ENCODE measurements around the gene XPO5. TPM values are rescaled to one million over a fixed set of nuclear protein-coding genes. Genes with fewer than 3 reads are reported as not detected.
"Not testable (repeated sequence)": the region's sequence is repeated elsewhere in the genome, so short reads cannot be mapped to it uniquely, and the experiment has no call there.

XPO5 gene
- total RNA-seq, 1 experiment from 2014 or later: 86.4 TPM

GRCh38 chr6:43540507-43540906, 35.3 kb downstream of the XPO5 start:
- ATAC-seq (no peak), DNase-seq (ENCODE audit: low read depth, low spot score) (no peak)
- ChIA-PET CTCF (no interaction called here), POLR2A (no interaction called here)
- TF ChIP-seq POLR2AphosphoS5 (IDR thresholded peaks at IDR 0.05; ENCODE audit: low read depth, low read length) (no peak), CTCF (IDR thresholded peaks at IDR 0.05) (no peak), SIN3A (IDR thresholded peaks at IDR 0.05; ENCODE audit: borderline replicate concordance, insufficient read depth, low read depth, low read length) (no peak), REST (IDR thresholded peaks at IDR 0.05; ENCODE audit: insufficient read depth in 1 of 2, low read depth in 2 of 2, low read length in 1 of 2) (no peak), TCF7L2 (IDR thresholded peaks at IDR 0.05; ENCODE audit: low read depth, low read length) (no peak)
- peaks cover 18% of the 10 kb centered on the region for H3K36me3 ChIP-seq (ENCODE audit: control insufficient read depth, insufficient read depth, low read length)
- H3K27me3 ChIP-seq (ENCODE audit: control insufficient read depth, insufficient read depth, low read length): no peaks in the 10 kb centered on the region
- no peaks in the 10 kb centered on the region for H3K4me1 ChIP-seq (ENCODE audit: control insufficient read depth, insufficient read depth, low read length)
- no TSS peak for BruUV-seq (replicated peaks)
- intact Hi-C loops (cut with micrococcal nuclease; ENCODE audit: unreplicated experiment) (no loop called here), in situ Hi-C loops (cut with HindIII; ENCODE audit: low pct_unique_long_range_greater_than_20kb, low sequenced_read_pairs) (no loop called here)
- no peaks in the 10 kb centered on the region for H3K9me3 ChIP-seq (ENCODE audit: control insufficient read depth, insufficient read depth, low read depth, low read length)
- H3K4me3 ChIP-seq (ENCODE audit: low read depth in 2 of 2, low read length in 2 of 2): no peak overlapping the region
- no peak overlapping the region for H3K27ac ChIP-seq (ENCODE audit: low read length)

- peaks cover 17% of the 10 kb centered on the region for H3K36me3 ChIP-seq (ENCODE audit: control insufficient read depth, insufficient read depth, low read length)
- in situ Hi-C loops (cut with HindIII; ENCODE audit: low pct_unique_long_range_greater_than_20kb, low sequenced_read_pairs); ATAC-seq; BruUV-seq (replicated peaks); H3K9me3 ChIP-seq (ENCODE audit: control insufficient read depth, insufficient read depth, low read depth, low read length); intact Hi-C loops (cut with micrococcal nuclease; ENCODE audit: unreplicated experiment); H3K4me1 ChIP-seq (ENCODE audit: control insufficient read depth, insufficient read depth, low read length); CTCF ChIA-PET; H3K27me3 ChIP-seq (ENCODE audit: control insufficient read depth, insufficient read depth, low read length); H3K4me3 ChIP-seq (ENCODE audit: low read depth in 2 of 2, low read length in 2 of 2); H3K27ac ChIP-seq (ENCODE audit: low read length); DNase-seq (ENCODE audit: low read depth, low spot score): not testable (repeated sequence)
- POLR2A ChIA-PET: interaction anchor here (0.6 kb wide), 1 partner anchor 25 kb away, joined by 3 read pairs; no protein-coding TSS in a partner anchor
These were observed 36.4 kb downstream of the XPO5 start for GRCh38 chr6:43539409-43539808.

- in situ Hi-C loops (cut with HindIII; ENCODE audit: low pct_unique_long_range_greater_than_20kb, low sequenced_read_pairs); H3K4me1 ChIP-seq (ENCODE audit: control insufficient read depth, insufficient read depth, low read length); H3K9me3 ChIP-seq (ENCODE audit: control insufficient read depth, insufficient read depth, low read depth, low read length); DNase-seq (ENCODE audit: low read depth, low spot score); H3K27me3 ChIP-seq (ENCODE audit: control insufficient read depth, insufficient read depth, low read length); intact Hi-C loops (cut with micrococcal nuclease; ENCODE audit: unreplicated experiment); POLR2A ChIA-PET; BruUV-seq (replicated peaks); H3K4me3 ChIP-seq (ENCODE audit: low read depth in 2 of 2, low read length in 2 of 2); ATAC-seq; H3K27ac ChIP-seq (ENCODE audit: low read length): not testable (repeated sequence)
- CTCF ChIA-PET: interaction anchor here (0.7 kb wide), 1 partner anchor 53 kb away, joined by 3 read pairs; no protein-coding TSS in a partner anchor
- peaks cover 13% of the 10 kb centered on the region for H3K36me3 ChIP-seq (ENCODE audit: control insufficient read depth, insufficient read depth, low read length)
These were observed 36.9 kb downstream of the XPO5 start for GRCh38 chr6:43538986-43539385.

Measured in Panc1 (cell line).